ENCODE results near the gene SACM1L.

DNA sequence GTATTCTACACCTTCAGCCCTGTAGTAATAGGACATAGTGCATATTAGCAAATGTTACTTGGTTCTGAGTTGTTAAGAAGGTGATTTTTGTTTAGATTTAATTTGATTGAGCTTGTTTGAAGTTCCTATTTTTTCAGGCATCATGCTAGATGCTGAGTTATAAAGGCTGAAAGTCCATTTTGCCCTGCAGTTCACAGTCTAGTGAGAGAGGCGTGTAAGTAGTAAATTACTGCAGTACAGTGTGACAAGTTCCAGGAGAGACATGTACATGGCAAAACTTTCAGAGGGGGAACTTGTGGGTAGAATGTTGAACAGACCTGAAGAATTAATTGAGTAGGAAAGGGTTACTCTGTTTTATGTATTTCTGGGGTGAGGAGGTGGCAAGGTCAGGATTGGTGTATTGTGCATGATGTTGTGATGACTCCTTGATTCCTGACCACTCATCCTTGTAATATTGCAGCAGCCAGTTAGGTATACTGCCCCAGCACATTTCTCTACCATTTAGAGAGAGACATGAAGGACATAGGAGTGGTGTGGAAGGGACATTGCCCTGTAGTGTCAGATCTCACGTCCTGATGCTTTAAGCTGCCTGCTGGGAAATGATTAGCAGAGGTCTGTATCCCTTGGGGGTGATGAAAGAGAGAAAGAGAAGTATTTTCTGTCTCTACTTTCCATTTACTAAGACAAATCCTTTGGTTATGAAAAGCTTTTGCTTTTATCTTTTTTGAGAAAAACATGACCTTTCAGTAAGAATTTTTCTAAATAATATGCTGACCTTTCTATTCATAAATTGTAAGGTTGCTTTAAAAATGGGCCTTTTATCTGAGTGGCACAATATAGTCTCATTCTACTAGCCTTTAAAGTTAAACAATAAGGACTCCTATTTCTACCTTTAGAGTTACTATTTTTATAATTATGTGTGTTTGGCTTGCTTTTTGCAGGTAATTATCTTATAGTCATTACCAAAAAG lies 16.9 kb downstream of the SACM1L start:
- no peak for TF ChIP-seq POLR2A (IDR thresholded peaks at IDR 0.05; ENCODE audit: extremely low read depth, insufficient read length)
- TF ChIP-seq, protein P1, sequence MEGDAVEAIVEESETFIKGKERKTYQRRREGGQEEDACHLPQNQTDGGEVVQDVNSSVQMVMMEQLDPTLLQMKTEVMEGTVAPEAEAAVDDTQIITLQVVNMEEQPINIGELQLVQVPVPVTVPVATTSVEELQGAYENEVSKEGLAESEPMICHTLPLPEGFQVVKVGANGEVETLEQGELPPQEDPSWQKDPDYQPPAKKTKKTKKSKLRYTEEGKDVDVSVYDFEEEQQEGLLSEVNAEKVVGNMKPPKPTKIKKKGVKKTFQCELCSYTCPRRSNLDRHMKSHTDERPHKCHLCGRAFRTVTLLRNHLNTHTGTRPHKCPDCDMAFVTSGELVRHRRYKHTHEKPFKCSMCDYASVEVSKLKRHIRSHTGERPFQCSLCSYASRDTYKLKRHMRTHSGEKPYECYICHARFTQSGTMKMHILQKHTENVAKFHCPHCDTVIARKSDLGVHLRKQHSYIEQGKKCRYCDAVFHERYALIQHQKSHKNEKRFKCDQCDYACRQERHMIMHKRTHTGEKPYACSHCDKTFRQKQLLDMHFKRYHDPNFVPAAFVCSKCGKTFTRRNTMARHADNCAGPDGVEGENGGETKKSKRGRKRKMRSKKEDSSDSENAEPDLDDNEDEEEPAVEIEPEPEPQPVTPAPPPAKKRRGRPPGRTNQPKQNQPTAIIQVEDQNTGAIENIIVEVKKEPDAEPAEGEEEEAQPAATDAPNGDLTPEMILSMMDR (IDR thresholded peaks at IDR 0.05; ENCODE audit: low read depth, low read length) = no peak

Measured in NB4 (cell line).